ENCODE results near the gene PRAC2. TPM values are rescaled to one million over a fixed set of nuclear protein-coding genes. Genes with fewer than 3 reads are reported as not detected.

The PRAC2 gene
- total RNA-seq, 1 experiment from 2014 or later, result 44.1 TPM

DNA sequence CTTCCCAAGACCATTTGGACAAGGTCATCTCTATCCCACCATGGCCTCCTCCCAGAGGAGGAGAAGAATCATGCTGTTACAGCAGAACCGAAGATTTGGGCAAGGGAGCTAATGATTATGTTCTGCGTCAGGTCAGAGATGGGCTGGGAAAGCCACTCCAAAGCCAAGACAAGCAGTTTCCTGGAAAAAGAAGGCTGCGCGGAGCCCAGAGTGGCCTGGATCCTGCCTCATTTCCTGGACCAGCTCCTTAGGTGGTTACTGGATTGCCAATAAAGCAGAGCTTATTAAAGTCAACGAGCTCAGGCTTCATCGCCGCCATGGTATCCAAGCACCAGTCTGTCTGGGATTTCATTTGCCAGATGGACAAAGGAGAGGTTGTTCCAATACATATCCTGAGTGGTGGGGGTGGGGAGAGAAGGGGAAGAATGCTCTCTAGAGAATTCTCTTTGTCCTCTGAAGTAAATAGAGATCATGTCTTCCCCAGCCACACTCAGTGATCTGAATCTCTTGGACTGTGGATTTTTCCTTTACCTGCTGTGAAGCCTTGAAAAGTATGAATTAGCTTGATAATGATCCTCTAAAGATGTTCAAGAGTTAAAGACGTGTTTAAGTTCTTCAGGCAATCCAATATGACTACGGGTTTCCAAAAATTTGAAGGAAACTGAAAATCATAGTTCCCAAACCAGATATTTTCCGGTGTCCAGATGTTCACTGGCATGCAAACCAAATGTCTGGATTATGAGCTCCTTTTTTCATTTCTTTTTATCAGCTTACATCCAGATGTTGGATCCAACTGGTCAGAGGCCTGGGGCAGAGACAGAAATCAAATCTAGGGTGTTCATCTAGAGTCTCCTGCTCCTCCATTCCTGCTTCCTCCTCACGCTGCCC lies 18.4 kb upstream of the PRAC2 start:
- no peak overlapping the region for H3K4me3 ChIP-seq (ENCODE audit: low read length)
- H4K20me1 ChIP-seq (ENCODE audit: low read length), result no peaks in the 10 kb centered on the region
- intact Hi-C loops (cut with micrococcal nuclease), result no loop called here
- H3K9me2 ChIP-seq (replicated peaks; ENCODE audit: low read length), result no peaks in the 10 kb centered on the region
- H3K79me2 ChIP-seq (ENCODE audit: low read length), result no peaks in the 10 kb centered on the region
- ChIA-PET POLR2A (ENCODE audit: unreplicated experiment) (no interaction called here), CTCF (interaction anchor here (0.7 to 0.9 kb wide), 2 partner anchors 33 to 180 kb away, joined by 3 read pairs; no protein-coding TSS in a partner anchor)
- BruUV-seq (replicated peaks), result no TSS peak
- no peaks in the 10 kb centered on the region for H3F3A ChIP-seq (ENCODE audit: low read length, unreplicated experiment)
- DNase-seq (no peak), ATAC-seq (no peak)
- H2AFZ ChIP-seq (ENCODE audit: low read length), result no peak overlapping the region
- no peaks in the 10 kb centered on the region for H3K9me3 ChIP-seq (ENCODE audit: low read length)
- H3K4me2 ChIP-seq (ENCODE audit: low read length), result no peak overlapping the region
- no peak overlapping the region for H3K27ac ChIP-seq (ENCODE audit: low read length)
- no peaks in the 10 kb centered on the region for H3K4me1 ChIP-seq (ENCODE audit: insufficient read depth, low read length)
- TF ChIP-seq, protein P1, sequence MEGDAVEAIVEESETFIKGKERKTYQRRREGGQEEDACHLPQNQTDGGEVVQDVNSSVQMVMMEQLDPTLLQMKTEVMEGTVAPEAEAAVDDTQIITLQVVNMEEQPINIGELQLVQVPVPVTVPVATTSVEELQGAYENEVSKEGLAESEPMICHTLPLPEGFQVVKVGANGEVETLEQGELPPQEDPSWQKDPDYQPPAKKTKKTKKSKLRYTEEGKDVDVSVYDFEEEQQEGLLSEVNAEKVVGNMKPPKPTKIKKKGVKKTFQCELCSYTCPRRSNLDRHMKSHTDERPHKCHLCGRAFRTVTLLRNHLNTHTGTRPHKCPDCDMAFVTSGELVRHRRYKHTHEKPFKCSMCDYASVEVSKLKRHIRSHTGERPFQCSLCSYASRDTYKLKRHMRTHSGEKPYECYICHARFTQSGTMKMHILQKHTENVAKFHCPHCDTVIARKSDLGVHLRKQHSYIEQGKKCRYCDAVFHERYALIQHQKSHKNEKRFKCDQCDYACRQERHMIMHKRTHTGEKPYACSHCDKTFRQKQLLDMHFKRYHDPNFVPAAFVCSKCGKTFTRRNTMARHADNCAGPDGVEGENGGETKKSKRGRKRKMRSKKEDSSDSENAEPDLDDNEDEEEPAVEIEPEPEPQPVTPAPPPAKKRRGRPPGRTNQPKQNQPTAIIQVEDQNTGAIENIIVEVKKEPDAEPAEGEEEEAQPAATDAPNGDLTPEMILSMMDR (conservative IDR thresholded peaks at IDR 0.05; ENCODE audit: low read depth, low read length), result no peak
- no peak for TF ChIP-seq EZH2 (IDR thresholded peaks at IDR 0.05; ENCODE audit: low read length, unreplicated experiment)
- TF ChIP-seq EZH2phosphoT487 (IDR thresholded peaks at IDR 0.05; ENCODE audit: borderline replicate concordance, low read length), result no peak
- no peaks in the 10 kb centered on the region for H3K36me3 ChIP-seq (ENCODE audit: low read depth, low read length)
- no peaks in the 10 kb centered on the region for H3K27me3 ChIP-seq (ENCODE audit: low read length)
- H3K9ac ChIP-seq (ENCODE audit: low read length), result no peak overlapping the region

DNA sequence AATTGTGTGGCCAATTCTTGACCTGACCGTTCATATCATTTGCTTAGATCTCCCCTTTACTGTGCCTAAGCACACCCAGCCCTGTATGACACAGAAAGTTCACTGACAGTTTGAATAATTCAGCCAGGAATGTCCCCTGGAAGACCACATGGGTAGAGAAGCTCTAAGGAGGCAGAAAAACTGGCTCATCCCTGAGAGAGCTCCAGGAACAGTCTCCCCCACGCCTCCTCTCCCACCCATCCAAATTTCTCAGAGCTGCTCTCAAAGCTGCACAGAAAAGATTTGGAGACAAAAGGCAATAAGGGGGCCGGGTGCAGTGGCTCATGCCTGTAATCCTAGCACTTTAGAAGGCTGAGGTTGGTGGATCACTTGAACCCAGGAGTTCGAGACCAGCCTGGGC lies 11.9 kb upstream of the PRAC2 start:
- Histone ChIP-seq H3K36me3 (ENCODE audit: low read depth, low read length) (no peaks in the 10 kb centered on the region), H3K4me3 (ENCODE audit: low read length) (no peak overlapping the region), H3K79me2 (ENCODE audit: low read length) (peaks cover 4% of the 10 kb centered on the region; the same call in 1 of the 2 replicates), H3K4me2 (ENCODE audit: low read length) (no peak overlapping the region), H3K4me1 (ENCODE audit: insufficient read depth, low read length) (peaks cover 4% of the 10 kb centered on the region), H4K20me1 (ENCODE audit: low read length) (no peaks in the 10 kb centered on the region), H3K27me3 (ENCODE audit: low read length) (no peaks in the 10 kb centered on the region), H3K9me2 (replicated peaks; ENCODE audit: low read length) (no peaks in the 10 kb centered on the region), H3K27ac (ENCODE audit: low read length) (no peak overlapping the region), H3K9me3 (ENCODE audit: low read length) (no peaks in the 10 kb centered on the region), H3K9ac (ENCODE audit: low read length) (no peak overlapping the region), H2AFZ (ENCODE audit: low read length) (no peak overlapping the region), H3F3A (ENCODE audit: low read length, unreplicated experiment) (no peaks in the 10 kb centered on the region)
- intact Hi-C loops (cut with micrococcal nuclease), result no loop called here
- ATAC-seq, result no peak
- CTCF ChIA-PET, result no interaction called here
- BruUV-seq (replicated peaks), result no TSS peak
- DNase-seq, result no peak
- POLR2A ChIA-PET (ENCODE audit: unreplicated experiment), result interaction anchor here (0.5 kb wide), 1 partner anchor 68 kb away, joined by 29 read pairs; no protein-coding TSS in a partner anchor
- TF ChIP-seq EZH2phosphoT487 (IDR thresholded peaks at IDR 0.05; ENCODE audit: borderline replicate concordance, low read length) (no peak), EZH2 (IDR thresholded peaks at IDR 0.05; ENCODE audit: low read length, unreplicated experiment) (no peak)
- TF ChIP-seq, protein P1 (conservative IDR thresholded peaks at IDR 0.05; ENCODE audit: low read depth, low read length), result no peak
